Ovary (tissue), 9 donors: ENCODE results near the gene COLGALT1. TPM values are rescaled to one million over a fixed set of nuclear protein-coding genes. Genes with fewer than 3 reads are reported as not detected.

Experiments
- DNase-seq, 5 donors: peaks; one replicate each; pipeline ENCODE4 v3.0.0-alpha.2; 2019 to 2020
- H3K27ac ChIP-seq, 2 donors: fragments of 200-600 bp; one replicate each; pipeline versions ENCODE4 v1.5.1 to v1.8.0; 2019 to 2022
- H3K27me3 ChIP-seq: fragments of 200-600 bp; one replicate; pipeline ENCODE4 v1.8.0; 2022
- H3K36me3 ChIP-seq: fragments of 200-600 bp; sonication (generic); one replicate; pipeline ENCODE4 v1.5.1; 2019
- H3K4me1 ChIP-seq: one replicate; pipeline ENCODE4 v1.8.1; 2013; ENCODE audit warnings: mild to moderate bottlenecking, moderate library complexity; ENCODE audit not compliant: insufficient read depth
- H3K4me3 ChIP-seq: fragments of 200-600 bp; sonication (generic); one replicate; pipeline ENCODE4 v1.5.1; 2017
- H3K9me3 ChIP-seq, 2 donors: fragments of 200-600 bp in 1 of 2; sonication (generic) in 1 of 2; one replicate each; pipeline versions ENCODE4 v1.5.1 to v1.8.1; 2013 to 2019; ENCODE audit warnings: mild to moderate bottlenecking in 1 of 2, moderate library complexity in 1 of 2
- EP300 ChIP-seq: sonication (generic); formaldehyde crosslinking; IDR thresholded peaks from one replicate; pipeline ENCODE4 v1.6.1; 2017; ENCODE audit warnings: antibody characterized with exemption
- POLR2A ChIP-seq: fragments of 450-650 bp; IDR thresholded peaks from one replicate; pipeline ENCODE4 v1.6.1; 2017; ENCODE audit warnings: antibody characterized with exemption, mild to moderate bottlenecking, moderate library complexity
- WGBS, 3 donors: extraction: QIAGEN DNeasy Blood & Tissue Kit in 1 of 3; methylation state at CpG; one replicate each; pipeline versions ENCODE4 v1.1.5 to v1.1.7; 2013 to 2017; 5-methylcytosine and 5-hydroxymethylcytosine counted together
- intact Hi-C, 4 donors: fragments of 100-400 bp; cut with DNase I; formaldehyde crosslinking; loops; one replicate each; pipeline versions ENCODE4 v1.11.0 to v1.15.1; 2022 to 2023
- polyA plus RNA-seq, 2 donors: library from polyadenylated mRNA; stranded (reverse); fragments of 200-250 nt in 1 of 2; fragments of 350-450 nt in 1 of 2; fragmentation: Illumina TruSeq in 1 of 2; extraction: RNeasy Lipid Tissue Mini Kit (QIAGEN cat#74804) in 1 of 2; gene quantifications; one replicate each; pipeline ENCODE4 v1.2.3, GENCODE V29; 2013 to 2014
- total RNA-seq, 7 donors: library from RNA; depleted of rRNA in 2 of 7; stranded (reverse); fragments of >200 nt in 2 of 7; fragmentation: NEBNext Ultra II Directional in 3 of 7; extraction: Animal tissue kit (Norgen Biotek cat#: 25700) in 3 of 7; gene quantifications; one replicate each; pipeline versions ENCODE4 v1.1.0 to v1.2.4, GENCODE V29; 2016 to 2023
- TF ChIP-seq, protein P1 (sequence below), 3 donors: fragments of 450-650 bp in 2 of 3; fragments of 200-600 bp in 1 of 3; IDR thresholded peaks; one replicate each; pipeline versions ENCODE4 v1.5.1 to v1.8.0; 2016 to 2022; ENCODE audit warnings: antibody characterized with exemption in 3 of 3, mild to moderate bottlenecking in 1 of 3
- donor health status: DM: no; HTN: no; CAD: no; lungs with moderate emphysema.
- donor health status: DM: no; HTN: no; CAD: no.
- donor health status: Bipolar disorder and iron deficiency.
- donor health status: DM: yes; HTN: yes; CAD: no.
- donor health status: DM: no; HTN: no; CAD: no.
- donor health status: DM: yes; HTN: yes; CAD: no.

The COLGALT1 gene
- total and polyA plus RNA-seq, 9 donors = 30.4 to 75.2 (median 45.2) TPM

DNA sequence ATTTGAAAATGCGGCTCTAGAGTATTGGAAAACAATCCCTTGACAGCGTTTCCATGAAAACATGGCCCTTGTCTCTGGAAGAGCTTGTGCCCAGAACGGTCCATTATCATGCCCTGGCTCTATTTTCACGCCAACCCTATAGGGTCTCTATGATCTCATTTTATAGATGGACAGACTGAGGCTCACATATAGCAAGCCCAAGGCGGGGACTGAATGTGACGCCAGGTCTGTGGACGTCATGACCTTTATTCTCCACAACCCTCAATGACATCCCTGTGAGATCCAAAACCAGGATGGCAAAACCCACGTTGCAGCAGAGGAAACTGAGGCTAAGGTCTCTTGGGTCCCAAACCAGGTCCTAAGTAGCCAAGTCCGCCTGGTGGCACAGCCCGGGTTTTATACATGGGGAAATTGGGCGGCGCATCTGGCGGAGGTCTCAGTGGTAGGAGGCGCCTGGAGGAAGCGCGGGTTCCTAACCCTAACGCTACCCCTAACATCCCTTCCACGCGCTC lies 425 bp upstream of the COLGALT1 start:
- H3K9me3 ChIP-seq = no peaks in the 10 kb centered on the region
- TF ChIP-seq, protein P1, sequence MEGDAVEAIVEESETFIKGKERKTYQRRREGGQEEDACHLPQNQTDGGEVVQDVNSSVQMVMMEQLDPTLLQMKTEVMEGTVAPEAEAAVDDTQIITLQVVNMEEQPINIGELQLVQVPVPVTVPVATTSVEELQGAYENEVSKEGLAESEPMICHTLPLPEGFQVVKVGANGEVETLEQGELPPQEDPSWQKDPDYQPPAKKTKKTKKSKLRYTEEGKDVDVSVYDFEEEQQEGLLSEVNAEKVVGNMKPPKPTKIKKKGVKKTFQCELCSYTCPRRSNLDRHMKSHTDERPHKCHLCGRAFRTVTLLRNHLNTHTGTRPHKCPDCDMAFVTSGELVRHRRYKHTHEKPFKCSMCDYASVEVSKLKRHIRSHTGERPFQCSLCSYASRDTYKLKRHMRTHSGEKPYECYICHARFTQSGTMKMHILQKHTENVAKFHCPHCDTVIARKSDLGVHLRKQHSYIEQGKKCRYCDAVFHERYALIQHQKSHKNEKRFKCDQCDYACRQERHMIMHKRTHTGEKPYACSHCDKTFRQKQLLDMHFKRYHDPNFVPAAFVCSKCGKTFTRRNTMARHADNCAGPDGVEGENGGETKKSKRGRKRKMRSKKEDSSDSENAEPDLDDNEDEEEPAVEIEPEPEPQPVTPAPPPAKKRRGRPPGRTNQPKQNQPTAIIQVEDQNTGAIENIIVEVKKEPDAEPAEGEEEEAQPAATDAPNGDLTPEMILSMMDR (IDR thresholded peaks at IDR 0.05) = no peak
- TF ChIP-seq EP300 (no peak), POLR2A (no peak)
- peaks cover 9% of the 10 kb centered on the region for H3K4me1 ChIP-seq
- H3K4me3 ChIP-seq = peak overlapping the region; percentile 69
- H3K36me3 ChIP-seq = no peaks in the 10 kb centered on the region
- H3K27ac ChIP-seq = peak overlapping the region in 1 of 2 donors; percentile 72
- whole genome bisulfite sequencing, 3 donors = 8 to 13% (median 13%) methylated on average over 13 to 19 of the region's 19 CpGs
- no peaks in the 10 kb centered on the region for H3K27me3 ChIP-seq
- no peak for DNase-seq
- intact Hi-C loops = no loop called here

GRCh38 chr19:17555929-17556813 lies 722 bp downstream of the COLGALT1 start:
- Histone ChIP-seq H3K36me3 (no peaks in the 10 kb centered on the region), H3K4me3 (peak overlapping the region; percentile 69), H3K4me1 (peaks cover 9% of the 10 kb centered on the region), H3K27ac (peak overlapping the region; percentile 31 to 72), H3K9me3 (no peaks in the 10 kb centered on the region), H3K27me3 (no peaks in the 10 kb centered on the region)
- peak; percentile 53 to 77 (median 63) for DNase-seq
- WGBS, 3 donors = 5 to 7% (median 5%) methylated on average over 37 to 46 of the region's 46 CpGs
- TF ChIP-seq EP300 = no peak
- no peak for TF ChIP-seq POLR2A
- TF ChIP-seq, protein P1 (IDR thresholded peaks at IDR 0.05) = no peak
- intact Hi-C loops = no loop called here

- H3K27ac ChIP-seq = no peak overlapping the region
Observed at GRCh38 chr19:17556995-17557394, 1.5 kb downstream of the COLGALT1 start.

GRCh38 chr19:17557466-17557865 lies 2.0 kb downstream of the COLGALT1 start:
- intact Hi-C loops = no loop called here
- Histone ChIP-seq H3K9me3 (no peaks in the 10 kb centered on the region), H3K27ac (no peak overlapping the region), H3K36me3 (no peaks in the 10 kb centered on the region), H3K27me3 (no peaks in the 10 kb centered on the region), H3K4me1 (peaks cover 9% of the 10 kb centered on the region), H3K4me3 (no peak overlapping the region)
- TF ChIP-seq EP300 (no peak), POLR2A (no peak)
- TF ChIP-seq, protein P1 (IDR thresholded peaks at IDR 0.05) = no peak
- 89 to 92% (median 90%) methylated on average over 9 of the region's 9 CpGs for WGBS, 3 donors
- no peak for DNase-seq

More at GRCh38 chr19:17556995-17557394, 1.5 kb downstream of the COLGALT1 start:
- Histone ChIP-seq H3K4me3 (no peak overlapping the region), H3K36me3 (no peaks in the 10 kb centered on the region), H3K9me3 (no peaks in the 10 kb centered on the region), H3K4me1 (peaks cover 9% of the 10 kb centered on the region), H3K27me3 (no peaks in the 10 kb centered on the region)
- WGBS, 3 donors = 83 to 94% (median 91%) methylated on average over 7 of the region's 7 CpGs
- TF ChIP-seq, protein P1 (IDR thresholded peaks at IDR 0.05) = no peak
- TF ChIP-seq POLR2A = no peak
- TF ChIP-seq EP300 = no peak
- no peak for DNase-seq
- intact Hi-C loops = no loop called here
